HG03039 (cell line): Measurements from ENCODE around the gene PAQR3.
"Not testable (repeated sequence)": the region's sequence is repeated elsewhere in the genome, so short reads cannot be mapped to it uniquely, and the experiment has no call there.

ENCODE experiments used
- ATAC-seq: cut with Tn5 transposase; IDR thresholded peaks from one replicate; pipeline ENCODE4 v1.9.1; 2021; ENCODE audit warnings: mild to moderate bottlenecking, moderate library complexity; ENCODE audit not compliant: unreplicated experiment

The PAQR3 gene

GRCh38 chr4:78930016-78930629 is 9.1 kb downstream of the PAQR3 start:
- ATAC-seq = no peak

DNA sequence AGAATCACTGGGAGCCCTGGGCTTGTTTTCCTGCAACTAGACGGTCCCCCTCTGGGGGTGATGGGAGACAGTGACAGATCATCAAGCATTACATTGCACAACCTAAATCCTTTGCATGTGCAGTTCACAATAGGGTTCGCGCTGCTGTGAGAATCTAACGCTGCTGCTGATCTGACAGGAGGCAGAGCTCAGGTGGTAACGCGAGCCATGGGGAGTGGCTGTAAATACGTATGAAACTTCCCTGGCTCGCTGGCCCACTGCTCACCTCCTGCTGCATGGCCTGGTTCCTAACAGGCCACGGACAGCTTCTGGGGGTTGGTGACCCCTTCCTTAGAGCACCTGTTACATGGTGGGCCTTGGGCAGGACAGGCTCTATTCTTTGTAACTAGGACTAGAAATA is 10.4 kb downstream of the PAQR3 start:
- no peak for ATAC-seq

DNA sequence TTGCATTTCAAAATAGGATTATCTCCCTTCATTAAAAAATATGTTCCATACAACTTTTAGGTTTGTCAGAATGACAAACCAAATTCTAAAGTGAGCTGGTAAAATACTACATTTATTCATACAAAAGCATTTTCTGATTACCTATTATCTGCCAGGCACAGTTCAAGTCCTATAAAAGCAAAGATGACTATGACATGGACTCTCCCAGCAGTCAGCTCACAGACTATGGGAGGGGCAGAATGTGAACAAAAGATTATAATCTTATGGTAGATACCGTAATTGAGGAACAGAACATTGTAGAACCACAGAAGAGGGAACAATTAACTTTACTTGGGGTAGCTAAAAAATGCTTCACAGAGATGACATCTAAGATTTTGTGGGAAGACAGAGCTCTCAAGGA is 12.4 kb downstream of the PAQR3 start:
- no peak for ATAC-seq

DNA sequence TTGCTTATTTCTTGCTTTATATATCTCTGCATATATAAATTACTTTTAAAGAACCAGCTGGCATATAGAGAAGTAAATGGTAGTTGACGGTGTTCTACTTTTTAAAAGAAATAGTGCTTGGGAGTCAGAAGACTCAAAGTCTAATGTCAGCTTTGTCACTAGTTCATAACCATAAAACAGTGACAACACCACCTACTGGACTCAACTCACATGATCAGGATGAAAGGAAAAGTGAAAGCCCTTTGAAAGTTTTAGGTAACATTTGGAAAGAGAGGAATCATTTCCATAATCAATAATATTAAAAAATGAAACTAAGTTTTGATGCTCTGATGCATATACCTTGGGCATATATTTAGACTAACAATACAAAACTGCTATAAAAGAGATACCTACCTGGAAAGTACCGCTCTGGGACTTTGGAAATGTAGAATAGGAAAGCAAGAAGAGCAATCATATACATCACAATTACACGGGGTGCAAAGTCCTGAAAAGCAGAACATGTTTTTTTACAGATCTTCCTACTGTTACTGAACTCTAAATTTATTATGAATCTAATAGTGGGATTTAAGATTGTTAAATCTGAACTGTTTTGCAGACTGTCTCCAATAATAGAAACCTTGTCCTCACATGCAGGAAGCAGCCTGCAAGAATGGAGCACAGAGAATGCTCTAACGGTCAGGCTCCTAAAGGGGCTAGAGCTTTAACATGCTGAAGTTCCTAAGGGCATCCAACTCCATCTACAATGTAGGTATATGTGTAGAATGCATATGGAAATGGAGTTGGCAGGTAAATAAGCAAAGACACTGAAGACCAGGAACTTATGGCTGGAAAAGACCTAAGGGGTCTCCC is 15.6 kb downstream of the PAQR3 start:
- ATAC-seq = no peak

- no peak for ATAC-seq
These were observed 17.0 kb downstream of the PAQR3 start for GRCh38 chr4:78922207-78922606.

GRCh38 chr4:78910612-78911011 is 28.6 kb downstream of the PAQR3 start:
- ATAC-seq = no peak

- ATAC-seq = not testable (repeated sequence)
These were observed 30.3 kb downstream of the PAQR3 start for GRCh38 chr4:78908974-78909373.

DNA sequence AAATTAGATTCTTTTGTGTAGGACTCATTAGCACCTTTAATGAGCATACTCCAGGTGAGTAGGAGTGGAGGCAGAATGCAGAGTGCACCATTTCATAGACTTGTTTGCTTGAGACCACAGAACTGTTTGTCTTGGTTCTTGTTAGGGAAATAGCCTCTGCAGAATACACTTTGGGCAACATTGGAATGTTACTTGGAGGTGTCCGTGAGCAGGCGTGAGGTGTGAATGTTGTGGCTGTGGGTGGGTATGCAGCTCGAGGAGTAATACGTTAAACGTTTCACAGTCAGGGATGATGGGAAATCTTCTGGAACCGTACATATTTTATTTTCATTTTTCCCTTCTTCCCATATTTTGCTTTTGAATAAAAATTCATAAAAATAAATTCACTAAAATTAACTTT is 31.6 kb downstream of the PAQR3 start:
- no peak for ATAC-seq

DNA sequence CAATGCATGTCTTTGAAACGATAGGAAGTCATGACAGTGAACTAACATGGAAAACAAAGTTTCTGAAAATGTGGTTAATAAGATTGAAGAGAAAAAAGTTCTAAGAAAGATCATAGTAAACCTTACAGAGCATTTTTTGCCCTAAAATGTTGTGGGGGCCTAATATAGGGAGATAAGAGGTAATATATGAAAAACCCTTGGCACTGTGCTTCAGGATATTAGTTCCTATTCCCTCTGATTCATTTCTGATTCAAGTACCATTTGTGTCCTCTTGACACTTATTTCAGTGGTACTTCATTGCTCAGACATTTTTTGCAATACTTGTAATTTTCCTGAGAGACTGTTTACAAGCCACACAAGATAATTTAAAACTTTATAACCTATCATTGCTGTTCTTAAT is 35.1 kb downstream of the PAQR3 start:
- ATAC-seq = no peak

DNA sequence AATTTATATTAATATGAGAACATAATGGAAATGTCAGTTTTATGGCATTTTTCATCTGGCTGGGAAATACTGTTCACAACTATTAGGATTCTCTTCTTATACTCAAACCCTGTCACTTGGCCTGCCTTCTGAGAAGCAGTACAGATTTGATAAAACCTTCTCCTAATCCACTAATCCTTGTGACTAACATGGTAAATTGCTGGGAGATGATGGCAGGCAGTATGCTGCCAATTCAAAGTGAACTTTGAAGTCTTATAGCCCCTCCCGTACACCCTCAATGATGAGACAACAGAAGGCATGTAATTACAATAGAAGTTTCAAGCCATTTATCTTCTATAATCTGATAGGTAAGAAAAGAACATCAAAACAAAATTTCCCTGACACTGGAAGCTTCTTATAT is 36.9 kb downstream of the PAQR3 start:
- no peak for ATAC-seq

- no peak for ATAC-seq
These were observed 37.4 kb downstream of the PAQR3 start for GRCh38 chr4:78901882-78902281.

DNA sequence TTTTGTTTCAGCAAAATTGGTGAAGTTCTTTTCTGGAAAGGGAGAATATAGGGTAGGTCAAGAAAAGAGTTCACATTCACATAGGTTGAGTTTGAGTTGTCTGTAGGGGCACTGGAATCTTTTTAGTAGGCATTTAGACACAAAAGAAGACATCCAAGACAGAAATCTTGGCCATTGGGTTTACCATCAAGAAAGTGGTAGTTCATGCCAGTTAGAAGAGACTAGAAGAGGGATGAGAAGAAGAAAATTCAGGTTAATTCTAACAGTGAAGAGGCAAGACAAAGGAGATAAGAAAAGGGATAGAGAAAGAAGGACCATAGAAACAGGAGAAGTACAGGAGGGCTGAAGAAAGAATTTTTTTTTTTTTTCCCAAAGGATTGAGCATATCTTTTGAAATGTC is 39.9 kb downstream of the PAQR3 start:
- ATAC-seq = no peak

DNA sequence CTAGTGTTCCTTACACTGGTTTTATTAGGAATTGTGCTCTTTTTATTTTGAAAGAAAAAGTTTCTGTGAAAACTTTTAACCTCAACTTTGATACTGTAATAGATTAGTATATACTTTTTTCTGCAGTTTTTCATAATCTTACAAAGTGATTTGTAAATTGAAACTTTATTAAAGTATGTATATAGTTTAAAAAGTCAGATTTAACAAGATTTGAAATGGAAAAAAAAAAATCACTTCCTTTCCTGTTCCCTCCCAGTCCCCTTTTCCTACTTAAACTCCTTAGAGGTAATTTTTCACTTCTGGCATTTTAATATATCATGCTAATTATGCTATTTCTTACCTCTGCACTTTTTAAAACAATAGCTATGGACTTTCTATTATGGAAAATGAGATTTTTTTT is 49.3 kb downstream of the PAQR3 start:
- ATAC-seq = no peak

GRCh38 chr4:78885598-78885997 is 53.6 kb downstream of the PAQR3 start:
- no peak for ATAC-seq

DNA sequence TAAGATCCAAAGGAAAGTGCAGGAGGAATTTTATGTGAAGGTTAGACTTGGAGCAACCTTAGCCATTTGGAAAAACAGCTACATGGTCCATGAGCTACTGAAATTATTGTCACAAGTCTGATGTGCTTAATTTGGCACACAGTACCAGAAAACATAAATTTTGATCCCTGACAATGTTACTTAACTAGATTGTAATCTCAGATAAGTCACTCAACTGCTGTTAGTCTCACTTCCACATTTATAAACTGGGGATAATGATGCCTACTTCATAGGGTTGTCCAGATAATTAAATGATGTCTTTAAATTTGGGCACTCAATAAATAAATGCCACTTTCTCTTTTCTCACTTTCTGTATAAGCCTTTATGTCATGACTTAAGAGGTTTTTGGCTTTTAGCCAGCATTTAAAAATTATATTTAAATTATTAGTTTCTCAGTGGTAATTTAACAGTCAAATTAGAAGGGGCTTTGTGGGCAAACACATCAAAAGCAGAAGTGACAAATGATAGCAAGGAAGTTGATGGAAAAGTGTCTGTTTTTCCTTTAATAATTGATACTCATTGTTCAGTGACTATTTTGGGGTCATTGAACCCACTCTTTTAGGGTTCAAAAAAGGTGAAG is 58.3 kb downstream of the PAQR3 start:
- ATAC-seq = no peak

DNA sequence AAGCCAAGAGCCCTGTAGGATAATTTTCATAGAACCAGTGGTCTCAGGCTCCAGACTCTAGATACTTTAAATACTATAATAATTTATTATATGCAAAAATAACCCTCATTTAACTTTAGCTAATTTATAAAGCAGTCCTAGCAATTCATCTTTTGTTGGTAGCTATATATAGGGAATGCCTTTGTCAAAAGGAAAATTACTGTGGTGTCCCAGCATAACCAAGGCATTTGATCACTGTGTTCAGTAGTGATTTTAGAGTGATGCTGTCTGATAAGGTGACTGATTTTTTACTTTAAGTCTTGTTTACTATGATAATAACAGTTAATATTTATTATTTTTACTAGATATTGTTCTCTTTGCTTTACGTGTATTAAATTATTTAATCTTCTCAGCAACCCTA is 61.2 kb downstream of the PAQR3 start:
- ATAC-seq = no peak

GRCh38 chr4:78876568-78877320 is 62.5 kb downstream of the PAQR3 start:
- ATAC-seq = no peak

- ATAC-seq = no peak
These were observed 69.2 kb downstream of the PAQR3 start for GRCh38 chr4:78870056-78870455.

DNA sequence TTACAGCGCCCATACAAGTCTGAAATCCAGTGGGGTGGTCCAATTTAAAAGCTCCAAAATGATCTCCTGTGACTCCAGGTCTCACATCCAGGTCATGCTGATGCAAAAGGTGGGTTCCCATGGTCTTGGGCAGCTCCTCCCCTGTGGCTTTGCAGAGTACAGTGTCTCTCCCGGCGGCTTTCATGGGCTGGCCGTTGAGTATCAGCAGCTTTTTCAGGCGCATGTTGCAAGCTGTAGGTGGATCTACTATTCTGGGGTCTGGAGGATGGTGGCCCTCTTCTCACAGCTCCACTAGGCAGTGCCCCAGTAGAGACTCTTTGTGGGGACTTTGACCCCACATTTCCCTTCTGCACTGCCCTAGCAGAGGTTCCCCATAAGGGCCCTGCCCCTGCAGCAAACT is 70.5 kb downstream of the PAQR3 start:
- ATAC-seq = not testable (repeated sequence)

DNA sequence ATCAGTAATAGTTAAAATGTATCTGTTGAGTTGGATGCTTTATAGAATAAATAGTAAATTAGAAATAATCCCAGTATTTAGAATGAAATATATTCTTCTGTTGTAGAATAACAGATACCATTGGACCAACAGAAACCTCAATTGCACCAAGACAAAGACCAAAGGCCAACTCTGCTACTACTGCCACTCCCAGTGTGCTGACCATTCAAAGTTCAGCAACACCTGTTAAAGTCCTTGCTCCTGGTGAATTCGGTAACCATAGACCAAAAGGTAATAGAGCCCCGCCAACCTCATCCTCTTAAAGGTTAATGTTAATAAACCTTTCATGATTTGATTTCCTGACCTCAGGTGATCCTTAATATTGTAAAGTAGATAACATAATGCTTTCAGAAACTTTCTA is 73.8 kb downstream of the PAQR3 start:
- ATAC-seq = no peak

DNA sequence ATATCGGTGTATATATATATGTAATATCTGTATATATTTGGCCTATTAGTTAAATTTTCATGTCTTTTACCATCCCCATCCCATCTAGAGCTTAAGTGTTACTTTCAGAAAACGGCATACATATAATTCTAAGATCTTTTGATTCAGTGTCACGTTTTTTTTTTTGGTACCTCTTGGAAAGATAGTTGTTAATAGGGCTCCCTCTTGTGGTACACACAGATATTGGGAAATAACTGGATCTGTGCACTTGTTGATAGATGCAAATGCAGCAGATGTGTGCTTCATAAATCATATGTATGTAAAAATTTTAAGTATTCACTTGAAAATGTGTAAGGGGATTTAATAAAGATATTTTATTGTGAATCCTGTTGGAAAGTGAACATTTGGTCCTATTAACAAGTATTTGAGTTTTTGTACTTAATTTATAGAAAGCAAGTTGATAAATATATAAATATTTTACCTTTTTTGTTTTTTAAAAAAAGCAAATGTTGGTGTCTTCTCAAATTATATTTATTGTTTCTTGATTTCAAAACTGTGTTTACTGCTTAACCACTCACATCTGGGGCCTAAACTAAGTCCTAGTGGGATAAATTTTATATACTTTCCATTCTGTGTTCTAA is 74.7 kb downstream of the PAQR3 start:
- ATAC-seq = no peak
